Endothelial cell of umbilical vein (primary cell): Measurements from ENCODE around the gene SLC27A4.

ENCODE experiments used
- CTCF ChIP-seq, 2 donors: IDR thresholded peaks; 1 replicate in 1 of 2; 2 replicates in 1 of 2; pipeline ENCODE4 v1.5.1; 2011; ENCODE audit warnings: low read length in 2 of 2, mild to moderate bottlenecking in 2 of 2, moderate library complexity in 2 of 2, control low read depth in 1 of 2, inconsistent platforms in 1 of 2, low read depth in 1 of 2; ENCODE audit not compliant: insufficient read depth in 1 of 2; ENCODE audit errors: extremely low read depth in 1 of 2
- EZH2 ChIP-seq: IDR thresholded peaks from 2 replicates; pipeline ENCODE4 v1.6.1; 2012; ENCODE audit warnings: borderline replicate concordance, low read depth, mild to moderate bottlenecking, moderate library complexity, low read length, inconsistent platforms; ENCODE audit not compliant: severe bottlenecking
- FOS ChIP-seq: IDR thresholded peaks from 2 replicates; pipeline ENCODE4 v1.6.1; 2011; ENCODE audit warnings: mild to moderate bottlenecking, low read length, moderate library complexity, borderline replicate concordance; ENCODE audit not compliant: insufficient read depth
- GATA2 ChIP-seq: IDR thresholded peaks from 2 replicates; pipeline ENCODE4 v1.7.0; 2011; ENCODE audit warnings: low read depth, mild to moderate bottlenecking, moderate library complexity, mixed read lengths, low read length; ENCODE audit not compliant: insufficient read length, insufficient read depth
- JUN ChIP-seq: IDR thresholded peaks from 2 replicates; pipeline ENCODE4 v1.6.1; 2011; ENCODE audit warnings: borderline replicate concordance, low read depth; ENCODE audit not compliant: insufficient read length, insufficient read depth
- MAX ChIP-seq: IDR thresholded peaks from 2 replicates; pipeline ENCODE4 v1.6.1; 2011; ENCODE audit not compliant: insufficient read depth, insufficient read length
- MYC ChIP-seq: IDR thresholded peaks from one replicate; pipeline ENCODE4 v1.6.1; 2011; ENCODE audit warnings: mild to moderate bottlenecking, low read depth, low read length
- POLR2A ChIP-seq: IDR thresholded peaks from 2 replicates; pipeline ENCODE4 v1.6.1; 2012; ENCODE audit warnings: low read depth, mild to moderate bottlenecking, control low read depth, low read length
- POLR2AphosphoS5 ChIP-seq: IDR thresholded peaks from 2 replicates; pipeline ENCODE4 v1.6.1; 2012; ENCODE audit warnings: low read depth, mild to moderate bottlenecking, control low read depth, low read length, moderate library complexity; ENCODE audit not compliant: insufficient read depth

GRCh38 chr9:128361296-128361985, 21.1 kb downstream of the SLC27A4 start:
- no peak for TF ChIP-seq CTCF (IDR thresholded peaks at IDR 0.05; ENCODE audit: extremely low read depth in 1 of 2, insufficient read depth in 1 of 2, low read depth in 1 of 2, low read length in 2 of 2)
- TF ChIP-seq JUN, result no peak
- TF ChIP-seq POLR2AphosphoS5, result no peak
- TF ChIP-seq MAX, result no peak
- TF ChIP-seq POLR2A, result no peak
- no peak for TF ChIP-seq EZH2
- no peak for TF ChIP-seq MYC
- TF ChIP-seq FOS, result no peak
- TF ChIP-seq GATA2, result no peak
